ENCODE measurements around the gene SCLY.

SCLY gene

DNA sequence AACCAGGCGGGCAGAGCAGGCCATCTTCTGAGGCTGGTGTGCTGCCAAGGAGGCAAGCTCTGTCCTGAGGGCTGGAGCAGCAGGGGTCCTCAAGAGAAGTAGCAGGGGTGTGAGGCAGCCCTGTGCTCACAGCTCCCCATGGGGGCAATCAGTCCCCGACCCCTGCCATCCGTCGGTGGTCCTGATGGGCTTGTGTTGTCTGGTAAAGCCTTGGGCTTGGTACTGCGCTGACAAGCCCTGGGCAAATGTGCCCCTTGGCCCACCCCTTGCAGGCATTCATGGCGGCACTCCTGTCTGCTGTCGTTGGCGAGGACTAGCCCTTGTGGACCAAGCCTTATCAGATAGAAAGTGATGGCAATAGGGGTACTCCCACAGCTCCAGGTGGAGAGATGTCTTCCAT, 22.6 kb upstream of the SCLY start:
- FAIRE-seq (no peak), DNase-seq (ENCODE audit: insufficient read length, low spot score) (no peak)
- TF ChIP-seq SPI1 (IDR thresholded peaks at IDR 0.05; ENCODE audit: low read depth, low read length) (no peak), POLR2A (IDR thresholded peaks at IDR 0.05; ENCODE audit: low read depth, low read length) (no peak), POU2F2 (IDR thresholded peaks at IDR 0.05; ENCODE audit: low read depth, low read length) (no peak), TAF1 (IDR thresholded peaks at IDR 0.05; ENCODE audit: low read depth, low read length) (no peak), PAX5 (IDR thresholded peaks at IDR 0.05; ENCODE audit: insufficient read depth, low read length, severe bottlenecking) (no peak), POLR2AphosphoS5 (IDR thresholded peaks at IDR 0.05; ENCODE audit: low read depth, low read length) (no peak)

- DNase-seq (ENCODE audit: insufficient read length, low spot score) (no peak), FAIRE-seq (no peak)
- TF ChIP-seq POU2F2 (IDR thresholded peaks at IDR 0.05; ENCODE audit: low read depth, low read length) (no peak), POLR2AphosphoS5 (IDR thresholded peaks at IDR 0.05; ENCODE audit: low read depth, low read length) (no peak), POLR2A (IDR thresholded peaks at IDR 0.05; ENCODE audit: low read depth, low read length) (no peak)
Measured at GRCh38 chr2:238039151-238039550, 21.6 kb upstream of the SCLY start.

- no peak for DNase-seq (ENCODE audit: insufficient read length, low spot score)
- no peak for FAIRE-seq
- no peak for TF ChIP-seq PAX5 (IDR thresholded peaks at IDR 0.05; ENCODE audit: insufficient read depth, low read length, severe bottlenecking)
- TF ChIP-seq POLR2AphosphoS5 (IDR thresholded peaks at IDR 0.05; ENCODE audit: low read depth, low read length), result no peak
- TF ChIP-seq POU2F2 (IDR thresholded peaks at IDR 0.05; ENCODE audit: low read depth, low read length), result no peak
- TF ChIP-seq TAF1 (IDR thresholded peaks at IDR 0.05; ENCODE audit: low read depth, low read length), result no peak
- no peak for TF ChIP-seq SPI1 (IDR thresholded peaks at IDR 0.05; ENCODE audit: low read depth, low read length)
- TF ChIP-seq POLR2A (IDR thresholded peaks at IDR 0.05; ENCODE audit: low read depth, low read length), result no peak
Measured at GRCh38 chr2:238039985-238040384, 20.8 kb upstream of the SCLY start.

GRCh38 chr2:238040918-238041317, 19.9 kb upstream of the SCLY start:
- DNase-seq (ENCODE audit: insufficient read length, low spot score) (no peak), FAIRE-seq (no peak)
- no peak for TF ChIP-seq POLR2AphosphoS5 (IDR thresholded peaks at IDR 0.05; ENCODE audit: low read depth, low read length)
- no peak for TF ChIP-seq POLR2A (IDR thresholded peaks at IDR 0.05; ENCODE audit: low read depth, low read length)
- no peak for TF ChIP-seq SPI1 (IDR thresholded peaks at IDR 0.05; ENCODE audit: low read depth, low read length)
- TF ChIP-seq TAF1 (IDR thresholded peaks at IDR 0.05; ENCODE audit: low read depth, low read length), result no peak
- TF ChIP-seq PAX5 (IDR thresholded peaks at IDR 0.05; ENCODE audit: insufficient read depth, low read length, severe bottlenecking), result no peak

GRCh38 chr2:238042090-238042489, 18.7 kb upstream of the SCLY start:
- DNase-seq (ENCODE audit: insufficient read length, low spot score), result no peak
- FAIRE-seq, result no peak
- TF ChIP-seq POLR2AphosphoS5 (IDR thresholded peaks at IDR 0.05; ENCODE audit: low read depth, low read length), result no peak

DNA sequence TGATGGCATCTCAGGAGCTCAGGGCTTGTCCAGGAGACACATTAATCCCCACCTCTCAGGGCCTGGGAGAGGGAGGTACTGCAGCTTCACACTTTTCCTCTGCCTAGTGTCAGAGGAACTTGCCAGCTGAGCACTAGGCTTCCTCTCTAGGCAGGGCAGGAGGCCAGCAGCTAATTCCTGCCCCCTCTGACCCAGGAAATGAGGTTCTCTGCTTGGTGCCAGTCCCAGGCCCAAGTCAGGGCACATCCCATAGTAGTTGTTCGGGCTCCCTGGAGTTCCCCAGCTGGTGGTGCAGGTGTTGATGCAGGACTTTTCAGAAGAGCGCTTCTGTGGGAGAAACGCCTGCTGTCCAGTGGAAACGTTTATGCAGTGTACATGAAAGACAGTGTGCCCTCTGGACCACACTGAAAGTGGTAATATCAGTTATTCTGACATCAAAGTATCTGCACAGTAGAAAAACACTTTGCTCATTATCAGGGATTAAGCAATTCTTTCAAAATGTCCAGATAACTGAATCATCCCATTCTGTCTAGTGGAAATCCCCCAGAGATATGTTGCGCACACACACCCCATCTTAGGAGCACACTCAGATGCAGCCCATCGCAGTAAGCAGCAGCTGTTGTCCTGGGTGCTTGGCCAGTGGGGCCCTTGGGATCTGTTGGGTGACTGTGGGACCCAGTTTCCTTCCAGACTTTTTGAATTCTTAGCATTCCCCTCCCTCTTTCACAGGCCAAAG, 17.8 kb upstream of the SCLY start:
- FAIRE-seq, result no peak
- DNase-seq (ENCODE audit: insufficient read length, low spot score), result no peak
- TF ChIP-seq TAF1 (IDR thresholded peaks at IDR 0.05; ENCODE audit: low read depth, low read length) (no peak), PAX5 (IDR thresholded peaks at IDR 0.05; ENCODE audit: insufficient read depth, low read length, severe bottlenecking) (no peak), POLR2A (IDR thresholded peaks at IDR 0.05; ENCODE audit: low read depth, low read length) (no peak), POLR2AphosphoS5 (IDR thresholded peaks at IDR 0.05; ENCODE audit: low read depth, low read length) (no peak), POU2F2 (IDR thresholded peaks at IDR 0.05; ENCODE audit: low read depth, low read length) (no peak), SPI1 (IDR thresholded peaks at IDR 0.05; ENCODE audit: low read depth, low read length) (no peak)

- no peak for FAIRE-seq
- TF ChIP-seq PAX5 (IDR thresholded peaks at IDR 0.05; ENCODE audit: insufficient read depth, low read length, severe bottlenecking), result no peak
- TF ChIP-seq POLR2AphosphoS5 (IDR thresholded peaks at IDR 0.05; ENCODE audit: low read depth, low read length), result no peak
- TF ChIP-seq TAF1 (IDR thresholded peaks at IDR 0.05; ENCODE audit: low read depth, low read length), result no peak
- TF ChIP-seq POU2F2 (IDR thresholded peaks at IDR 0.05; ENCODE audit: low read depth, low read length), result no peak
- no peak for TF ChIP-seq SPI1 (IDR thresholded peaks at IDR 0.05; ENCODE audit: low read depth, low read length)
- TF ChIP-seq POLR2A (IDR thresholded peaks at IDR 0.05; ENCODE audit: low read depth, low read length), result no peak
- no peak for DNase-seq (ENCODE audit: insufficient read length, low spot score)
Measured at GRCh38 chr2:238043851-238044250, 16.9 kb upstream of the SCLY start.

GRCh38 chr2:238045575-238045974, 15.2 kb upstream of the SCLY start:
- no peak for FAIRE-seq
- DNase-seq (ENCODE audit: insufficient read length, low spot score), result no peak
- TF ChIP-seq POLR2AphosphoS5 (IDR thresholded peaks at IDR 0.05; ENCODE audit: low read depth, low read length), result no peak
- no peak for TF ChIP-seq POU2F2 (IDR thresholded peaks at IDR 0.05; ENCODE audit: low read depth, low read length)
- TF ChIP-seq TAF1 (IDR thresholded peaks at IDR 0.05; ENCODE audit: low read depth, low read length), result no peak
- no peak for TF ChIP-seq SPI1 (IDR thresholded peaks at IDR 0.05; ENCODE audit: low read depth, low read length)
- no peak for TF ChIP-seq POLR2A (IDR thresholded peaks at IDR 0.05; ENCODE audit: low read depth, low read length)
- no peak for TF ChIP-seq PAX5 (IDR thresholded peaks at IDR 0.05; ENCODE audit: insufficient read depth, low read length, severe bottlenecking)

- no peak for TF ChIP-seq POLR2AphosphoS5 (IDR thresholded peaks at IDR 0.05; ENCODE audit: low read depth, low read length)
- no peak for TF ChIP-seq POU2F2 (IDR thresholded peaks at IDR 0.05; ENCODE audit: low read depth, low read length)
- TF ChIP-seq PAX5 (IDR thresholded peaks at IDR 0.05; ENCODE audit: insufficient read depth, low read length, severe bottlenecking), result no peak
- no peak for TF ChIP-seq POLR2A (IDR thresholded peaks at IDR 0.05; ENCODE audit: low read depth, low read length)
- TF ChIP-seq TAF1 (IDR thresholded peaks at IDR 0.05; ENCODE audit: low read depth, low read length), result no peak
- TF ChIP-seq SPI1 (IDR thresholded peaks at IDR 0.05; ENCODE audit: low read depth, low read length), result no peak
- DNase-seq (ENCODE audit: insufficient read length, low spot score) (no peak), FAIRE-seq (no peak)
Measured at GRCh38 chr2:238046725-238047270, 14.0 kb upstream of the SCLY start.

DNA sequence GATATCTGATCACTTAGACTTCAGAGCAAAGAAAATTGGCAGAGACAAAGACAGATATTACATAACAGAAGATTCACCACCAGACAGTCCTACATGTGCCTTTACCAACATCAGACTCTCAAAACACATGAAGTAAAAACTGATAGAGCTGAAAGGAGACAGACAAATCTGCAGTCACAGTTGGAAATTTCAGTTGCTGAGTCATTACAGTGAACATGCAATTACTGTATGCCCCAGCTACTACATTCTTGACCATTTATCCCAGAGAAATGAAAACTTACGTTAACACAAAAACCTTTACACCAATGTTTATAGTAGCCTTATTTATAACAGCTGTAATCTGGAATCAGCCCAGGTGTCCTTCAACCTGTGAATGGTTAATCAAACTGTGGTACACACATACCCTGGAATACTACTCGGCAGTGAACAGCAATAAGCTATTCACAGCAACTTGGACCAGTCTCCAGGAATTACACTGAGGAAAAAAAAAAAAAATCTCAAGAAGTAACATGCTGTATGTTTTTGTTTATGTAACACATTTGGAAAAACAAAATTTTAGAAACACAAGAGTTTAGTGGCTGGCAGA, 7.5 kb upstream of the SCLY start:
- TF ChIP-seq POLR2A (IDR thresholded peaks at IDR 0.05; ENCODE audit: low read depth, low read length), result no peak
- no peak for TF ChIP-seq SPI1 (IDR thresholded peaks at IDR 0.05; ENCODE audit: low read depth, low read length)
- TF ChIP-seq PAX5 (IDR thresholded peaks at IDR 0.05; ENCODE audit: insufficient read depth, low read length, severe bottlenecking), result no peak
- no peak for TF ChIP-seq POU2F2 (IDR thresholded peaks at IDR 0.05; ENCODE audit: low read depth, low read length)
- TF ChIP-seq TAF1 (IDR thresholded peaks at IDR 0.05; ENCODE audit: low read depth, low read length), result no peak
- TF ChIP-seq POLR2AphosphoS5 (IDR thresholded peaks at IDR 0.05; ENCODE audit: low read depth, low read length), result no peak
- FAIRE-seq (no peak), DNase-seq (ENCODE audit: insufficient read length, low spot score) (no peak)
